K562 (cell line): ENCODE results near the gene GFOD1. TPM values are rescaled to one million over a fixed set of nuclear protein-coding genes. Genes with fewer than 3 reads are reported as not detected.
"Not testable (repeated sequence)": the region's sequence is repeated elsewhere in the genome, so short reads cannot be mapped to it uniquely, and the experiment has no call there.

Experiments used
- ATAC-seq: fragments of 200-7000 bp; cut with Tn5 transposase; 3 replicates; pipeline ENCODE4 v1.9.1; 2020; ENCODE audit warnings: moderate library complexity
- BruUV-seq: library from RNA; stranded (reverse); fragments of 400-500 nt; replicated peaks from 2 replicates; lab custom pipeline; 2021; lab: Mats Ljungman, UMichigan
- CTCF ChIA-PET: fragments of 300-600 bp; formaldehyde crosslinking; extraction: SDS; loops from one replicate; lab custom pipeline; 2021; ENCODE audit warnings: low intra/inter-chr PET ratio; lab: Yijun Ruan, JAX
- POLR2A ChIA-PET: fragments of 300-600, 350-650 bp; sonication (Branson Sonifier 250); formaldehyde crosslinking; extraction: SDS; loops from one replicate; lab custom pipeline; 2021; ENCODE audit warnings: antibody characterized with exemption, inconsistent platforms; lab: Yijun Ruan, JAX
- DNase-seq, 4 experiments: peaks; one replicate each; pipeline versions ENCODE4 v3.0.0 to v3.0.0-alpha.2; 2011 to 2018; ENCODE audit warnings: low spot score in 3 of 4, mixed read lengths in 3 of 4; ENCODE audit errors: extremely low read depth in 1 of 4
- FAIRE-seq: peaks from 2 replicates; lab custom pipeline; 2011; peaks lifted over from hg19 to GRCh38; lab: Jason Lieb, UNC
- H2AFZ ChIP-seq: 2 replicates; pipeline ENCODE4 v1.6.0; 2011; ENCODE audit warnings: low read depth, low read length, control low read depth, inconsistent platforms
- H3K27ac ChIP-seq: fragments of 200-600 bp; 3 replicates; pipeline ENCODE4 v1.8.0; 2011; ENCODE audit warnings: low read depth, mild to moderate bottlenecking, control low read depth, inconsistent platforms, low read length, moderate library complexity, mixed read lengths; ENCODE audit errors: extremely low read depth
- H3K27me3 ChIP-seq, 2 experiments: fragments of 300-600 bp in 1 of 2; 2 replicates in 1 of 2; 3 replicates in 1 of 2; pipeline versions ENCODE4 v1.6.0 to v1.8.0; 2011; ENCODE audit warnings: inconsistent platforms in 2 of 2, low read length in 2 of 2, mild to moderate bottlenecking in 1 of 2, mixed read lengths in 1 of 2, moderate library complexity in 1 of 2; ENCODE audit not compliant: control insufficient read depth in 2 of 2, insufficient read depth in 2 of 2
- H3K36me3 ChIP-seq: fragments of 300-600 bp; 3 replicates; pipeline ENCODE4 v1.8.0; 2011; ENCODE audit warnings: mild to moderate bottlenecking, low read length, inconsistent platforms; ENCODE audit not compliant: control insufficient read depth, insufficient read depth
- H3K4me1 ChIP-seq, 2 experiments: fragments of 200-600 bp in 1 of 2; replicated peaks in 1 of 2; 2 replicates in 1 of 2; 3 replicates in 1 of 2; pipeline versions ENCODE4 v1.5.1 to v1.8.0; 2011; ENCODE audit warnings: inconsistent platforms in 2 of 2, low read length in 2 of 2, mild to moderate bottlenecking in 1 of 2, mixed read lengths in 1 of 2, moderate library complexity in 1 of 2; ENCODE audit not compliant: control insufficient read depth in 2 of 2, insufficient read depth in 2 of 2
- H3K4me2 ChIP-seq: 2 replicates; pipeline ENCODE4 v1.6.1; 2011; ENCODE audit warnings: low read length, control low read depth, inconsistent platforms, mixed read lengths; ENCODE audit not compliant: insufficient read depth
- H3K4me3 ChIP-seq: fragments of 200-600 bp; sonication (generic), shearing (Covaris generic); 2 replicates; pipeline ENCODE4 v1.5.1; 2016; ENCODE audit warnings: control low read depth, inconsistent platforms
- H3K79me2 ChIP-seq: fragments of 200-600 bp; 3 replicates; pipeline ENCODE4 v1.8.0; 2011; ENCODE audit warnings: low read length, inconsistent platforms; ENCODE audit not compliant: control insufficient read depth, insufficient read depth
- H3K9ac ChIP-seq, 2 experiments: 2 replicates each; pipeline versions ENCODE4 v1.6.0 to v1.6.1; 2011; ENCODE audit warnings: low read depth in 2 of 2, low read length in 2 of 2, control low read depth in 1 of 2, inconsistent platforms in 1 of 2, mild to moderate bottlenecking in 1 of 2, mixed read lengths in 1 of 2; ENCODE audit not compliant: insufficient read depth in 1 of 2
- H3K9me1 ChIP-seq: one replicate; pipeline ENCODE4 v1.6.0; 2011; ENCODE audit warnings: inconsistent platforms, mild to moderate bottlenecking, low read length, moderate library complexity; ENCODE audit not compliant: control insufficient read depth, insufficient read depth
- H3K9me3 ChIP-seq: replicated peaks from 2 replicates; pipeline ENCODE4 v1.5.1; 2011; ENCODE audit warnings: low read depth, low read length, inconsistent platforms; ENCODE audit not compliant: control insufficient read depth, insufficient read depth
- H4K20me1 ChIP-seq: replicated peaks from 2 replicates; pipeline ENCODE4 v1.6.1; 2011; ENCODE audit warnings: low read length, inconsistent platforms, mixed read lengths; ENCODE audit not compliant: control insufficient read depth, insufficient read depth
- BCOR ChIP-seq: fragments of 450-650 bp; IDR thresholded peaks from 2 replicates; pipeline ENCODE4 v1.6.1; 2016
- EGR1 ChIP-seq: fragments of 450-650 bp; conservative IDR thresholded peaks from 2 replicates; pipeline ENCODE4 v1.6.1; 2017; ENCODE audit warnings: mild to moderate bottlenecking
- ZNF146 ChIP-seq: IDR thresholded peaks from one replicate; pipeline ENCODE4 v1.6.1; 2018; ENCODE audit warnings: missing compliant biosample characterization; ENCODE audit not compliant: unreplicated experiment
- ZSCAN29 ChIP-seq: fragments of 450-650 bp; IDR thresholded peaks from 2 replicates; pipeline ENCODE4 v1.6.1; 2017
- WGBS: fragments of 100-300 bp; shearing (Covaris generic); methylation state at CpG from one replicate; pipeline ENCODE4 v1.1.6; 2016; ENCODE audit warnings: low coverage, mixed read lengths; ENCODE audit not compliant: insufficient coverage; ENCODE audit errors: missing lambda C conversion rate; 5-methylcytosine and 5-hydroxymethylcytosine counted together
- in situ Hi-C: fragments of 300-500 bp; cut with MboI; formaldehyde crosslinking; loops from 4 replicates; pipeline ENCODE4 v1.15.0; 2018; ENCODE audit warnings: inconsistent platforms, mixed read lengths
- intact Hi-C: fragments of 100-400 bp; cut with micrococcal nuclease; formaldehyde crosslinking; loops from 2 replicates; pipeline ENCODE4 v1.14.2; 2022
- polyA plus RNA-seq, 8 experiments: library from polyadenylated mRNA; depleted of rRNA in 4 of 8; stranded (reverse) in 5 of 8; unstranded in 3 of 8; fragments of >200 nt; fragmentation: Nextera tagmentation in 2 of 8; fragmentation: Illumina TruSeq in 1 of 8; extraction: Ambion mirVana in 2 of 8; extraction: Trizol in 1 of 8; gene quantifications; 2 replicates each; pipeline versions ENCODE4 v1.2.1 to v1.2.3, GENCODE V29; 2011 to 2014; ENCODE audit warnings: inconsistent platforms in 1 of 8, missing spikeins in 1 of 8
- total RNA-seq, 7 experiments: library from RNA; depleted of rRNA in 6 of 7; stranded (reverse); fragments of >200 nt in 6 of 7; fragmentation: Illumina TruSeq in 2 of 7; extraction: Trizol in 2 of 7; gene quantifications; 2 replicates each; pipeline versions ENCODE4 v1.2.1 to v1.2.3, GENCODE V29; 2011 to 2021; ENCODE audit warnings: low replicate concordance in 1 of 7
- TF ChIP-seq, protein P1 (sequence below): sonication (generic); formaldehyde crosslinking; IDR thresholded peaks from 2 replicates; pipeline ENCODE4 v1.8.1; 2023; ENCODE audit warnings: mild to moderate bottlenecking, missing genetic modification reagents
- TF ChIP-seq, protein P2 (sequence below): fragments of 450-650 bp; IDR thresholded peaks from 2 replicates; pipeline ENCODE4 v1.6.1; 2018; ENCODE audit not compliant: partially characterized antibody

GFOD1 gene
- total and polyA plus RNA-seq, 9 of the 15 experiments (the other 6 are each of a cell fraction or from before 2014, with no cell fraction given): 3.8 to 12.0 (median 8.2) TPM

DNA sequence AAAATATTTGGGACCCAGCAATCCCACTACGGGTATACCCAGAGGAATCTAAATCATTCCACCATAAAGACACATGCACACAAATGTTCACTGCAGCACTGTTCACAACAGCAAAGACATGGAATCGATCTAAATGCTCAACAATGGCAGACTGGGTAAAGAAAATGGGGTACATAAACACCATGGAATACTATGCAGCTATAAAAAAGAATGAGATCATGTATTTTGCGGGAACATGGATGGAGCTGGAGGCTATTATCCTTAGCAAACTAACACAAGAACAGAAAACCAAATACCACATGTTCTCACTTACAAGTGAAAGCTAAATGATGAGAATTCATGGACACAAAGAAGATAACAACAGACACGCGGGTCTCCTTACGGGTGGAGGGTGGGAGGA, 43.4 kb downstream of the GFOD1 start:
- H3K4me3 ChIP-seq, DNase-seq, H3K27me3 ChIP-seq, H2AFZ ChIP-seq, H3K27ac ChIP-seq, CTCF ChIA-PET, H3K9me1 ChIP-seq, intact Hi-C loops, BruUV-seq, H3K36me3 ChIP-seq, H3K79me2 ChIP-seq, H3K4me1 ChIP-seq, in situ Hi-C loops, FAIRE-seq, H3K9me3 ChIP-seq, ATAC-seq, H3K9ac ChIP-seq, H3K4me2 ChIP-seq, H4K20me1 ChIP-seq: not testable (repeated sequence)
- TF ChIP-seq, protein P1, sequence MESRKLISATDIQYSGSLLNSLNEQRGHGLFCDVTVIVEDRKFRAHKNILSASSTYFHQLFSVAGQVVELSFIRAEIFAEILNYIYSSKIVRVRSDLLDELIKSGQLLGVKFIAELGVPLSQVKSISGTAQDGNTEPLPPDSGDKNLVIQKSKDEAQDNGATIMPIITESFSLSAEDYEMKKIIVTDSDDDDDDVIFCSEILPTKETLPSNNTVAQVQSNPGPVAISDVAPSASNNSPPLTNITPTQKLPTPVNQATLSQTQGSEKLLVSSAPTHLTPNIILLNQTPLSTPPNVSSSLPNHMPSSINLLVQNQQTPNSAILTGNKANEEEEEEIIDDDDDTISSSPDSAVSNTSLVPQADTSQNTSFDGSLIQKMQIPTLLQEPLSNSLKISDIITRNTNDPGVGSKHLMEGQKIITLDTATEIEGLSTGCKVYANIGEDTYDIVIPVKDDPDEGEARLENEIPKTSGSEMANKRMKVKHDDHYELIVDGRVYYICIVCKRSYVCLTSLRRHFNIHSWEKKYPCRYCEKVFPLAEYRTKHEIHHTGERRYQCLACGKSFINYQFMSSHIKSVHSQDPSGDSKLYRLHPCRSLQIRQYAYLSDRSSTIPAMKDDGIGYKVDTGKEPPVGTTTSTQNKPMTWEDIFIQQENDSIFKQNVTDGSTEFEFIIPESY (CRISPR knock-in tag): peak; percentile 56
- TF ChIP-seq BCOR: 0 out of 2 replicates have a peak, but pooled peaks have one; percentile 10
- TF ChIP-seq ZNF146: peak; percentile 81
- POLR2A ChIA-PET: interaction anchor here (1.1 kb wide), 1 partner anchor 9 kb away, joined by 5 read pairs; no protein-coding TSS in a partner anchor
- 59% methylated on average over 6 of the region's 6 CpGs for WGBS

DNA sequence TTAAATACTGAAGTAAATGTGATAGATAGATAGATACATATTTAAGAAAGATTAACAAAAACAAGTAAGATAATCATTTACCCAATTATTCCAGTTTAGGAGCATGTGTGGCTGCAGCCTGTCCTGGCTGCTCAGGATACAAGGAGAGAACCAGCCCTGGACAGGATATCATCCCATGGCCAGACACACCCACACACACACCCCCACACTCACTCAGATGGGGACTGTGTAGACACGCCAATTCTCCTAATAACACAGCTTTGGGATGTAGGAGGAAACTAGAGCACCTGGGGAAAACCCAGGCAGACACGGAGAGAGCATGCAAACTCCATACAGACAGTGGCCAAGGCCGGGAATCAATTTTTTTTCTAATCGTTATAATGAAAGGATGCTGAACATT, 45.6 kb downstream of the GFOD1 start:
- Histone ChIP-seq H2AFZ (no peak overlapping the region), H3K36me3 (no peaks in the 10 kb centered on the region), H4K20me1 (no peaks in the 10 kb centered on the region), H3K79me2 (no peaks in the 10 kb centered on the region), H3K27ac (no peak overlapping the region), H3K4me3 (no peak overlapping the region), H3K27me3 (no peaks in the 10 kb centered on the region), H3K4me1 (no peaks in the 10 kb centered on the region; a peak in 2 of 5 replicates), H3K9ac (no peak overlapping the region), H3K9me3 (no peaks in the 10 kb centered on the region), H3K9me1 (no peaks in the 10 kb centered on the region), H3K4me2 (no peak overlapping the region)
- BruUV-seq: no TSS peak
- TF ChIP-seq ZSCAN29: peak; percentile 80; the same call in 1 of the 2 replicates
- peak; percentile 53 for TF ChIP-seq EGR1
- TF ChIP-seq, protein P2, sequence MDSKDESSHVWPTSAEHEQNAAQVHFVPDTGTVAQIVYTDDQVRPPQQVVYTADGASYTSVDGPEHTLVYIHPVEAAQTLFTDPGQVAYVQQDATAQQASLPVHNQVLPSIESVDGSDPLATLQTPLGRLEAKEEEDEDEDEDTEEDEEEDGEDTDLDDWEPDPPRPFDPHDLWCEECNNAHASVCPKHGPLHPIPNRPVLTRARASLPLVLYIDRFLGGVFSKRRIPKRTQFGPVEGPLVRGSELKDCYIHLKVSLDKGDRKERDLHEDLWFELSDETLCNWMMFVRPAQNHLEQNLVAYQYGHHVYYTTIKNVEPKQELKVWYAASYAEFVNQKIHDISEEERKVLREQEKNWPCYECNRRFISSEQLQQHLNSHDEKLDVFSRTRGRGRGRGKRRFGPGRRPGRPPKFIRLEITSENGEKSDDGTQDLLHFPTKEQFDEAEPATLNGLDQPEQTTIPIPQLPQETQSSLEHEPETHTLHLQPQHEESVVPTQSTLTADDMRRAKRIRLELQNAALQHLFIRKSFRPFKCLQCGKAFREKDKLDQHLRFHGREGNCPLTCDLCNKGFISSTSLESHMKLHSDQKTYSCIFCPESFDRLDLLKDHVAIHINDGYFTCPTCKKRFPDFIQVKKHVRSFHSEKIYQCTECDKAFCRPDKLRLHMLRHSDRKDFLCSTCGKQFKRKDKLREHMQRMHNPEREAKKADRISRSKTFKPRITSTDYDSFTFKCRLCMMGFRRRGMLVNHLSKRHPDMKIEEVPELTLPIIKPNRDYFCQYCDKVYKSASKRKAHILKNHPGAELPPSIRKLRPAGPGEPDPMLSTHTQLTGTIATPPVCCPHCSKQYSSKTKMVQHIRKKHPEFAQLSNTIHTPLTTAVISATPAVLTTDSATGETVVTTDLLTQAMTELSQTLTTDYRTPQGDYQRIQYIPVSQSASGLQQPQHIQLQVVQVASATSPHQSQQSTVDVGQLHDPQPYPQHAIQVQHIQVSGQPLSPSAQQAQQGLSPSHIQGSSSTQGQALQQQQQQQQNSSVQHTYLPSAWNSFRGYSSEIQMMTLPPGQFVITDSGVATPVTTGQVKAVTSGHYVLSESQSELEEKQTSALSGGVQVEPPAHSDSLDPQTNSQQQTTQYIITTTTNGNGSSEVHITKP: no peak
- intact Hi-C loops: no loop called here
- CTCF ChIA-PET: no interaction called here
- no peak for FAIRE-seq
- POLR2A ChIA-PET: no interaction called here
- no peak for DNase-seq
- in situ Hi-C loops: no loop called here
- ATAC-seq: no peak
- 39% methylated on average over 4 of the region's 4 CpGs for WGBS
